ENCODE measurements around the gene MRPL12.

Gene MRPL12

GRCh38 chr17:81702934-81703746 is at the start of gene MRPL12:
MRPL12 (plus strand) TSS chr17:81703367; CDS start chr17:81703502, 135 bp downstream.
- peak; percentile 87 for DNase-seq

- DNase-seq = no peak
Measured at GRCh38 chr17:81655378-81656117, 47.6 kb upstream of the MRPL12 start.

GRCh38 chr17:81656118-81656743 is 46.9 kb upstream of the MRPL12 start, which contains the start of gene PDE6G:
PDE6G (minus strand) TSS chr17:81656542; CDS start chr17:81653305, 3,237 bp downstream.
- no peak for DNase-seq

GRCh38 chr17:81656835-81657234 is 46.3 kb upstream of the MRPL12 start:
- DNase-seq = no peak

GRCh38 chr17:81659038-81659437 is 44.1 kb upstream of the MRPL12 start:
- DNase-seq = no peak

GRCh38 chr17:81660441-81660840 is 42.7 kb upstream of the MRPL12 start:
- DNase-seq = no peak

GRCh38 chr17:81662002-81662401 is 41.2 kb upstream of the MRPL12 start:
- no peak for DNase-seq

GRCh38 chr17:81664051-81664470 is 39.1 kb upstream of the MRPL12 start:
- no peak for DNase-seq

GRCh38 chr17:81665205-81666091 is 37.7 kb upstream of the MRPL12 start:
- no peak for DNase-seq

- peak; percentile 45 for DNase-seq
Measured at GRCh38 chr17:81666092-81666341, 37.1 kb upstream of the MRPL12 start.

GRCh38 chr17:81666342-81667191 is 36.6 kb upstream of the MRPL12 start, which contains the start of the genes CCDC137 and OXLD1:
CCDC137 (plus strand) TSS chr17:81666737; CDS start chr17:81666767, 30 bp downstream.
OXLD1 (minus strand) TSS chr17:81666605; CDS start chr17:81666577, 28 bp downstream.
- DNase-seq = peak; percentile 83

- no peak for DNase-seq
Measured at GRCh38 chr17:81667754-81668153, 35.4 kb upstream of the MRPL12 start.

GRCh38 chr17:81672504-81672903 is 30.7 kb upstream of the MRPL12 start:
- no peak for DNase-seq

GRCh38 chr17:81672954-81673353 is 30.2 kb upstream of the MRPL12 start:
- no peak for DNase-seq

GRCh38 chr17:81673561-81674258 is 29.5 kb upstream of the MRPL12 start:
- DNase-seq = no peak

- DNase-seq = peak; percentile 6
Measured at GRCh38 chr17:81675515-81676221, 27.5 kb upstream of the MRPL12 start.

GRCh38 chr17:81676906-81677305 is 26.3 kb upstream of the MRPL12 start:
- no peak for DNase-seq

- no peak for DNase-seq
Measured at GRCh38 chr17:81680150-81680549, 23.0 kb upstream of the MRPL12 start.

- DNase-seq = no peak
Measured at GRCh38 chr17:81681672-81682071, 21.5 kb upstream of the MRPL12 start.

- no peak for DNase-seq
Measured at GRCh38 chr17:81682565-81683207, 20.5 kb upstream of the MRPL12 start.

Data from NCI-H526 treated with DMSO at 0.1 percent for 48 hours (cell line).